ENCODE measurements around the gene RPL12. TPM values are rescaled to one million over a fixed set of nuclear protein-coding genes. Genes with fewer than 3 reads are reported as not detected.

The RPL12 gene
- total RNA-seq, 1 donor from 2014 or later: 1,060 TPM

DNA sequence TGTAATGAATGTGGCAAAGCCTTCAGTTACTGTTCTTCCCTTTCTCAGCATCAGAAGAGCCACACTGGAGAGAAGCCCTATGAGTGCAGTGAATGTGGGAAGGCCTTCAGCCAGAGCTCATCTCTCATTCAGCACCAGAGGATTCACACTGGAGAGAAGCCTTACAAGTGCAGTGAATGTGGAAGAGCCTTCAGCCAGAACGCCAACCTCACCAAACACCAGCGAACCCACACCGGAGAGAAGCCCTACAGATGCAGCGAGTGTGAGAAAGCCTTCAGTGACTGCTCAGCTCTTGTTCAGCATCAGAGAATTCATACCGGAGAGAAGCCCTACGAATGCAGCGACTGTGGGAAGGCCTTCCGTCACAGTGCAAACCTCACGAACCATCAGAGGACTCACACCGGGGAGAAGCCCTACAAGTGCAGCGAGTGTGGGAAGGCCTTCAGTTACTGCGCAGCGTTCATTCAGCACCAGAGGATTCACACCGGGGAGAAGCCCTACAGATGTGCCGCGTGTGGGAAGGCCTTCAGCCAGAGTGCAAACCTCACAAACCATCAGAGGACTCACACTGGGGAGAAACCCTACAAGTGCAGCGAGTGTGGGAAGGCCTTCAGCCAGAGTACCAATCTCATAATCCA lies 6.8 kb downstream of the RPL12 start:
- no peak for DNase-seq (ENCODE audit: low spot score)

GRCh38 chr9:127438394-127438793 lies 12.8 kb downstream of the RPL12 start:
- DNase-seq (ENCODE audit: low spot score): no peak

DNA sequence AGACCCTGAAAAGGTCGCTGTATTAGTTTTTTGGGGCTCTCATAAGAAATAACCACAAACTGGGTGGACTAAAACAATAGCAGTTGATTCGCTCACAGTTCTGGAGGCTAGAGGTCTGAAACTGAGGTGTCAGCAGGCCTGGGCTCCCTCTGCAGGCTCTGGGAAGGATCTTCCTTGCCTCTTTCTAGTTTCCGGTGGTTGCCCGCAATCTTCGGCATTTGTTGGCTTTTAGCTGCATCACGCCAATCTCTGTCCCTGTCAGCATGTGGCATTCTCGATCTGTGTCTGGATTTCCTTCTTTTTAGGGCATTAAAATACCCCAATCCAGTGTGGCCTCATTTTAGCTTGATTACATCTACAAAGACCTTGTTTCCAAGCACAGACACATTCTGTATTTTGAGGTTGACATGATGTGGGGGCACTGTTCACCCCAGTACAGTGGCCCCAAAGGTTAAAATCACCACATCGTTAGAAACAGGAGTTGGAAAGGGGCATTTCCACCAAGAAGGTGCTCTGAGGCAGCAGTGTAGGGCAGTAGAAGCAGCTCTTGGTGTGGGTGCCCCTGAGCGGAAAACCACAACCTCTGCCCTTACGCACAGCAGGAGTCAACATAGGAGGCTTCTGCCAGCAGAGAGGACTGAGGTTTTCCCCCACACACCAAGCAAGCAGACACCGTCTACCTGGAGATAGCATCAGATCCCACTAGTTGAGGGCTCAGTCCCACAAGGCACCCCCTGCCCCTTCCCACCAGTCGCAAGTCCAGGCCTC lies 13.5 kb downstream of the RPL12 start:
- no peak for DNase-seq (ENCODE audit: low spot score)

GRCh38 chr9:127430415-127430814 lies 20.8 kb downstream of the RPL12 start:
- no peak for DNase-seq (ENCODE audit: low spot score)

GRCh38 chr9:127428348-127428747 lies 22.9 kb downstream of the RPL12 start:
- no peak for DNase-seq (ENCODE audit: low spot score)

DNA sequence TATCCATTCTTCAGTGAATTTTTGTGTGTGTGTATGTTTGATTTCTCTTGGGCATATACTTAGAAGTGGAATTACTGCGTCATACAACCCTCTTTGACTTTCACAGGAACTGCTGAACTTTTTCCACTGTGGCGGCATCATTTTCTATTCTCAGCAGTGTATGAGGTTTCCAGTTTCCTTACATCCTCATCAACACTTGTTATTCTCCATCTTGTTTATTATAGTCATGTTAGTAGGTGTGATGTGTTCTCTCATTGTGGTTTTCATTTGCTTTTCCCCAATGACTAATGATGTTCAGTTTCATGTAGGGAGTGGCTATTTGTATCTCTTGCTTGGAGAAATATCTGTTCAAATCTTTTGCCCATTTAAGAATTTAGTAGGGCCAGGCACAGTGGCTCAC lies 24.4 kb downstream of the RPL12 start:
- no peak for DNase-seq (ENCODE audit: low spot score)

DNA sequence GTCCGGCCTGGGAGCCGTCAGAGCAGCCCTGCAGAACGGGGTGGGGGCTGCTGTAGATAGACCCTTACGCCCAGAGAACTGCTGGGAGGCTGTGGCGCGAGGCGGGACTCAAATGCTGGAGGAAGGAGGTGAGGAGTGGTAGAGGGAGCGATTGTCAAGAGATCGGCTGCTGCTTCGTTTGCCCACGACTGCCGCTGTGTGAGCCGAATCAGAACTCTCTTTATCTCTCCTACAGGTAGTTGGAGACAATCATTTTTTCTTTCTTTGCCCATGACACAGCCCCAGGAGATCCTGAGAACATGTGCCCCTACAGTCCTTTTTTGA lies 26.6 kb downstream of the RPL12 start:
- no peak for DNase-seq (ENCODE audit: low spot score)

DNA sequence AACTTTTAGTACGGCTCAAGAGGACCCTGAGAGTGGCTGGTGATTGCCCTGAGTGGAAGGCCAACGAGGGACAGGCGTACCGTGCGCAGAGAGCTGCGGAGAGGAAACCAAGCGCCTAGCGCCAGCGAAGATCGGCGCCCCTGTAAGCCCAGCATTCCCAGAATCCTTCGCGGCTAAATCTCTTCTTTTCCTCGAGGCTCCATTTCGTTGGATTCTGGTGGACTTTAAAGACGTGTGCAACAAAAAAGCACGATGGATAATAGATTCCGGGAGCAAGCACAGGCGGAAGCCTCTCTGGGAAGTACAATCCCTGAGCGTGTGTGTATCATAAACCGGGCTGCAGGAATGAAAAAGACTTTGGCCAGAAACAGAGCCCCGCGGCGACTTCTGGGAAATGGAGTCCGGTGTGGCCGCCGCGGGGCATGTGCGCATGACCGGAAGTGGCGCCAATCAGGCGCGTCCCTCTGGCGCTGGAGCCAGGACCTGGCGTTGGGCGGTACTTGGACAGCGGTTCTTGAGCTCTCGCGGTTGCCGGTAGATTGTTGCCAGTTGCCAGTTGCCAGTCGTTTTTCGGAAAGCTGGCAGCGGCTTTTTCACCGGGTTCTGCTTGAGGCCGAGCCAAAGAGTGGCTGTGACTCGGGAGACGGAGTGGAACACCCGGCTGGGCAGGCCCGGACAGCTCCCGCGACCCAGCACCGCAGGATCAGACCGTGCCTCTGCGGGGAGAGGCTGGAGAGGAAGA lies 27.1 kb downstream of the RPL12 start, which contains the start of gene ZNF79:
ZNF79 (plus strand) TSS at position 449 of the 742 bp plus-strand sequence. CDS start 406 bp downstream, outside the sequence.
- peak; percentile 97 for DNase-seq (ENCODE audit: low spot score)

- no peak for DNase-seq (ENCODE audit: low spot score)
Measured at GRCh38 chr9:127423476-127423933, 27.7 kb downstream of the RPL12 start.

DNA sequence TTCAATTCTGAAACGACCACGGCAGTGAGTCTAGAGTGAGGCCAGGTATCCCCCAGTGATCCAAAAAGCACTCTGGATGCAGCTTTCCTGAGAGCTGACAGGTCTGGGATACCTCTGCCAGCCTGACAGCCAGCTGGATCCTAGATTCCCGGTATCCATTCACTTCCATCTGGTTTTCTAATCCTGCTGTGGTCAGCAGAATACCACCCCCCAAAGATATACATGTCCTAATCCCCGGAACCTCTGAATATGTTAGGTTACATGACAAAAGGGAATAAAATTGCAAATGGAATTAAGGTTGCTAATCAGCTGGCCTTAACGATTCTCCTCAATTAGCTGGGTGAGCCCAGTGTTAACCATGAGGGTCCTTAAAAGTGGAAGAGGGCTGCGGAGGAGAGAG lies 28.4 kb downstream of the RPL12 start:
- no peak for DNase-seq (ENCODE audit: low spot score)

DNA sequence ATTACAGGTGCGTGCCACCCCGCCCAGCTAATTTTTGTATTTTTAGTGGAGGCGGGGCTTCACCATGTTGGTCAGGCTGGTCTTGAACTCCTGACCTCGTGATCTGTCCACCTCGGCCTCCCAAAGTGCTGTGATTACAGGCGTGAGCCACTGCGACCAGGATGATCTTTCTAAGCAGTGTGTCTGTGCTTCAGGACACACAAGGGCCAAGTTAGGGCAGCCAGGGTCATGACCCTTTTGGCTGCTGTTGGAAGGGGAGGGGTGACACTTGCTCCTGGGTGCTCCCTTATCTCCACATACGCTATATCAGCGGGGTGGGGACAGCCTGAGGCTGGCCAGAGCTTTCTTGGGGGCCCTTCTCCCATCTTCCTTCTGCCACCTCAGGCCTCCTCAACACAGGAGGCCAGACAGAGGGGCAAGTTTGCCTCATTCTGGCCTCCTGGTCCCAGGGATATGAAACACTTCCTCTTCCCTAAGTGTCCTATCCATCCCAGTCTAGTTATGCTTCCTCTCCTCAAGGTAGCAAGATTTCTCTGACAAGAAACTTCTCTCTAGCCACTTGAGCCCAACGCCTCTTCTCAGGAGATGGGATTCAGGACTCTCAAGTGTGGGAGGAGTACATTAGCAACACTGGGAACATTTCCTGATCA lies 28.9 kb downstream of the RPL12 start:
- DNase-seq (ENCODE audit: low spot score): no peak

DNA sequence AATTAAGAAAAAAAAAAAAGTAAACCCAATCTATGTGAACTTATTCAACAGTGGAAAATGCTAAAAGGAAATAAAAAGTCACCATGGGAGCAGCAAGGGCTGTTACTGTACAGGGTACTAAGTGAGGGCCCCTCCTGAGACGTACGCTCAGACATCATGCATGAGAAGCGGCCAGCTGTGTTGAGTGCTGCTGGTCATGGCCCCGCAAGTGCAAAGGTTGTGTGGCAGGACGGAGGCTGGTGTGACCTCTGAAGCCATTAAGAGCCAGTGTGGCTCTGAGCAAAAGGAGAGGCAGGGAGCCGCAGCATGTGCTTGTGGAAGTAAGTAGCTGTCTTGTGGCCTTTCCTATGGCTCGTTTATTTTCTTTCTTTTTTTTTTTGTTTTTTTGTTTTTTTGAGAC lies 30.1 kb downstream of the RPL12 start:
- DNase-seq (ENCODE audit: low spot score): no peak

- DNase-seq (ENCODE audit: low spot score): no peak
Measured at GRCh38 chr9:127419348-127419747, 31.9 kb downstream of the RPL12 start.

DNA sequence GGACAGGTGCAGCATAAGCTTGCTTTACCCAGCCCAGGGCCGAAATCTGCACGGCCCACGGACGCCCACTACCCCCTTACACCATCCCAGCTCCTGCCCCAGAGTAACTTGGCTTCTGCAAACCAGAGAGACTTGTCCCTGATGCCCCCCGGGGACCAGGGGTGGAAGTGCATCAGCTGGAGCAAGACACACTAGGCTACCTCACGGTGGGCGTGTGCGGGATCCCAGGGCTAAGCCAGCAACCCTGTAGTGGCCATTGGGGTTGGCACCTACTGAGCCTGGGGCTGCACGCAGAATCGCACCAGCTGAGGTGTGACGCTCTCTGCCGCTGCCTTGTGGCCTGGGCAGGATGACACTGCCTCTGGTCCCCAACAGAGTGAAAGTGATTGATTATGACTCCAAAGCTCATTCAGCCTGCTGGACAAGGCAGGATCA lies 33.2 kb downstream of the RPL12 start:
- no peak for DNase-seq (ENCODE audit: low spot score)

GRCh38 chr9:127417131-127418036 lies 33.8 kb downstream of the RPL12 start:
- DNase-seq (ENCODE audit: low spot score): no peak

GRCh38 chr9:127415657-127416056 lies 35.5 kb downstream of the RPL12 start:
- no peak for DNase-seq (ENCODE audit: low spot score)

GRCh38 chr9:127415141-127415540 lies 36.1 kb downstream of the RPL12 start:
- DNase-seq (ENCODE audit: low spot score): no peak

DNA sequence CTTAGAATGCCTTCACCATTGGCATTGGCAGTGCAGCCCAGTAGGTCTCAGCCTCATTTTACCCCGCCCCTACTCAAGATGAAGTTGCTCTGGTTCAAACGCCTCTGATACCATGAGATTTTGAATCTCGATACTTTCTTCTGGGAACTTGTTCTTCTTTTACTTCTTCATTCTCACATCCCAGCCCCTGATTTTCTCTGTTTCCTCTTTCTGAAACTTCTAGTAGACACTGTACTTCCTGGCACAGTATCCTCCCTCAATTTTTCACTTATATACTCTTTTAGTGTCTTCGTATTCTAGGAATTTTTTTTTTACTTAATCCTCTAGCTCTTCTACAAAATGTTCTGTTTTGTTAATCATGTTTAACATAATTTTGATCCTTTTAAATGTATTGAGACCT lies 40.1 kb downstream of the RPL12 start:
- no peak for DNase-seq (ENCODE audit: low spot score)

DNA sequence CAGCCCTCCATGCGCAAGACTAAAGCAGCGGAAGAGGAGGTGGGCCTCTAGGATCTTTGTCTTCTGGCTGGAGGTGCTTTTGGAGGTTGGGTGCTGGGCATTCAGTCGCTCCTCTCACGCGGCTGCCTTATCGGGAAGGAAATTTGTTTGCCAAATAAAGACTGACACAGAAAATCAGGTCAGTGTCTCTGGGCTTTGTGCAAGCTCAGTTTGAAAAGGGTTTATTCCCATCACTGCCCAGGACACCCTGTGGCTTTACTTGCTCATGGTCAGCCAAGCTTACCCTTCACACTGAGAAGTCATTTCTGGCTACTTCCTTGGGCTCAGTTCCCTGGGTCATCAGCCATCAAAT lies 43.7 kb downstream of the RPL12 start:
- DNase-seq (ENCODE audit: low spot score): no peak

DNA sequence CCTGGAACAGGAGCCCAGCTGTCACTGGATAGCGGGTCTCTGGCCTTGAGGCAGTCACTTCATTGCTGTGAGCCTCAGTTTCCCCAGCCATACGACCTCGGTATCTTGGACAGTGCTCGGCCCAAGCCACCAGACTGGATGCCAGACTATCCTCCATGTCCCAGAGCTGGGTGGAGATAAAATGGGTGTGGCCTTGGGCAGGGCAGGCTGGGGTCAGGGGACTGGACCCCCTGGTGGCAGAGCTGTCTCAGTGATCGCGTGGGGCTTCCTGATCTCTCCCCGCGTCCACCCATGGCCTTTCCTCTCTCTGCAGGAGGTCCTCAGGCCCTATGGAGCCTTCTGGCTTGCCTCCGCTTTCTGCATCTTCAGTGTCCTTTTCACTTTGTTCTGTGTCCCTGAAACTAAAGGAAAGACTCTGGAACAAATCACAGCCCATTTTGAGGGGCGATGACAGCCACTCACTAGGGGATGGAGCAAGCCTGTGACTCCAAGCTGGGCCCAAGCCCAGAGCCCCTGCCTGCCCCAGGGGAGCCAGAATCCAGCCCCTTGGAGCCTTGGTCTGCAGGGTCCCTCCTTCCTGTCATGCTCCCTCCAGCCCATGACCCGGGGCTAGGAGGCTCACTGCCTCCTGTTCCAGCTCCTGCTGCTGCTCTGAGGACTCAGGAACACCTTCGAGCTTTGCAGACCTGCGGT lies 44.3 kb downstream of the RPL12 start:
- no peak for DNase-seq (ENCODE audit: low spot score)
